ENCODE measurements around the gene F13B. TPM values are rescaled to one million over a fixed set of nuclear protein-coding genes. Genes with fewer than 3 reads are reported as not detected.

The F13B gene, protein sequence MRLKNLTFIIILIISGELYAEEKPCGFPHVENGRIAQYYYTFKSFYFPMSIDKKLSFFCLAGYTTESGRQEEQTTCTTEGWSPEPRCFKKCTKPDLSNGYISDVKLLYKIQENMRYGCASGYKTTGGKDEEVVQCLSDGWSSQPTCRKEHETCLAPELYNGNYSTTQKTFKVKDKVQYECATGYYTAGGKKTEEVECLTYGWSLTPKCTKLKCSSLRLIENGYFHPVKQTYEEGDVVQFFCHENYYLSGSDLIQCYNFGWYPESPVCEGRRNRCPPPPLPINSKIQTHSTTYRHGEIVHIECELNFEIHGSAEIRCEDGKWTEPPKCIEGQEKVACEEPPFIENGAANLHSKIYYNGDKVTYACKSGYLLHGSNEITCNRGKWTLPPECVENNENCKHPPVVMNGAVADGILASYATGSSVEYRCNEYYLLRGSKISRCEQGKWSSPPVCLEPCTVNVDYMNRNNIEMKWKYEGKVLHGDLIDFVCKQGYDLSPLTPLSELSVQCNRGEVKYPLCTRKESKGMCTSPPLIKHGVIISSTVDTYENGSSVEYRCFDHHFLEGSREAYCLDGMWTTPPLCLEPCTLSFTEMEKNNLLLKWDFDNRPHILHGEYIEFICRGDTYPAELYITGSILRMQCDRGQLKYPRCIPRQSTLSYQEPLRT
- not detected for total RNA-seq
- not detected for polyA plus RNA-seq (2013, experiment 1 of 2)
- not detected for polyA plus RNA-seq (2013, experiment 2 of 2)
- 0 to 0.18 (median 0) reads per million in 172 experiments for total RNA-seq

DNA sequence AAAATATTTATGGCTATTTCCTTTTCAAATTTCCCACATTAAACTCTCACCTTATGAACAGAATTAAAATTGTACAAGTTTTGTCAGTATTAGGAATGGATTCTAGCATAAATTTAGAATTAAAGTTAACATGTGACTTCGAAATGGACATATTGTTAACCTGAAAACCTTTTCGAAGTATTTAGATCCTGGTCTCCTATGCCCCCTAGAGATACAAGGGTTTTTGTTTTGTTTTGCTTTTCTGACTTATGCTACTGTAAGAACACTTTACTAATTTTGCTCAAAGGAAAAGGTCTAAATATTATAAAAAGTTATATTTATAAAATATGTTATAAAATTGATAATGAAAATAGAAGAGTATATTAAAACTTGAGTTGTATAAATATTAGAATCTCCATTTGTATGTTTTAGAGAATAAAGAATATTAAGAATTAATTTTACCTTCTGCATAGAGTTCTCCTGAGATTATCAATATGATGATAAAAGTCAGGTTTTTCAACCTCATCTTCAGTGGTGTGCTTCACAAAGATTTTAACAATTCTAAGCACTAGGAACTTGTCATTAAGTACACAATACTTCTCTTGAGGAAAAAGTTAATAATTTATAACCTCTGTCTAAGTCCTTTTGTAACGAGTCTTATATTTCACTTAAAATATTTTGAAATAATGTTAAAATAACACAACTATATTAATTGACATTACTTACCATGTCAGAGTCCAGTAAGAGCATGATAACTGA, at the start of gene F13B:
TSS of gene F13B (minus strand) at position 542 of the 738 bp plus-strand sequence. CDS start at position 505, 37 bp downstream.
- Mint-ChIP-seq H3K9me3 (peaks cover 4% of the 10 kb centered on the region), H3K27ac (no peak within 1 kb of the TSS), H3K4me1 (ENCODE audit: low read depth) (no peaks in the 10 kb centered on the region), H3K36me3 (ENCODE audit: low read depth) (no peaks in the 10 kb centered on the region), H3K27me3 (no peaks in the 10 kb centered on the region), H3K4me3 (no peak within 1 kb of the TSS)
- ChIA-PET CTCF (no interaction called here), POLR2A (no interaction called here)
- H3K27ac ChIP-seq (ENCODE audit: low read depth in 1 of 2, low read length in 2 of 2): no peak within 1 kb of the TSS
- H3K4me3 ChIP-seq (ENCODE audit: low read length): no peak within 1 kb of the TSS
- no peaks in the 10 kb centered on the region for H3K36me3 ChIP-seq (ENCODE audit: insufficient read depth, low read length)
- H3K4me1 ChIP-seq (ENCODE audit: insufficient read depth, low read length): no peaks in the 10 kb centered on the region
- ATAC-seq (ENCODE audit: poor library complexity) (no peak), DNase-seq (no peak)
- H3K27me3 ChIP-seq (ENCODE audit: control insufficient read depth in 1 of 2, insufficient read depth in 2 of 2, low read length in 2 of 2): peaks cover 0 to 5% of the 10 kb centered on the region in 2 experiments
- peaks cover 0 to 12% of the 10 kb centered on the region in 2 experiments for H3K9me3 ChIP-seq (ENCODE audit: control insufficient read depth in 1 of 2, insufficient read depth in 1 of 2, low read length in 2 of 2)
- intact Hi-C loops (cut with DNase I, micrococcal nuclease): no loop called here
- TF ChIP-seq, protein P1, sequence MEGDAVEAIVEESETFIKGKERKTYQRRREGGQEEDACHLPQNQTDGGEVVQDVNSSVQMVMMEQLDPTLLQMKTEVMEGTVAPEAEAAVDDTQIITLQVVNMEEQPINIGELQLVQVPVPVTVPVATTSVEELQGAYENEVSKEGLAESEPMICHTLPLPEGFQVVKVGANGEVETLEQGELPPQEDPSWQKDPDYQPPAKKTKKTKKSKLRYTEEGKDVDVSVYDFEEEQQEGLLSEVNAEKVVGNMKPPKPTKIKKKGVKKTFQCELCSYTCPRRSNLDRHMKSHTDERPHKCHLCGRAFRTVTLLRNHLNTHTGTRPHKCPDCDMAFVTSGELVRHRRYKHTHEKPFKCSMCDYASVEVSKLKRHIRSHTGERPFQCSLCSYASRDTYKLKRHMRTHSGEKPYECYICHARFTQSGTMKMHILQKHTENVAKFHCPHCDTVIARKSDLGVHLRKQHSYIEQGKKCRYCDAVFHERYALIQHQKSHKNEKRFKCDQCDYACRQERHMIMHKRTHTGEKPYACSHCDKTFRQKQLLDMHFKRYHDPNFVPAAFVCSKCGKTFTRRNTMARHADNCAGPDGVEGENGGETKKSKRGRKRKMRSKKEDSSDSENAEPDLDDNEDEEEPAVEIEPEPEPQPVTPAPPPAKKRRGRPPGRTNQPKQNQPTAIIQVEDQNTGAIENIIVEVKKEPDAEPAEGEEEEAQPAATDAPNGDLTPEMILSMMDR (IDR thresholded peaks at IDR 0.05): no peak

DNA sequence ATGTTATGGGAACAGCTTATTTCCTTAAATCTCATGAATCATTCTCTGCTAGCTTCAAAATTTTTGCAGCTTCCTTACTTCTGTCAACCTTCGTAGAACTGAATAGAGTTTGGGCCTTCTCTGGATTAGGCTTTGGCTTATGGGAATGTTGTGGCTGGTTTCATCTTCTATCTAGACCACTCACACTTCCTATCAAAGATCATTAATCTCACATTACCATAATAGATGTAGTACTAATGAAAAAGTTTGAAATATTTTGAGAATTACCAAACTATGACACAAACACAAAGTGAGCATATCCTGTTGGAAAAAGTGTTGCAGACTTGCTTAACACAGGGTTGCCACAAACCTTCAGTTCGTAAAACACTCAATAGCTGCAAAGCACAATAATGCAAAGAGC, 49.1 kb upstream of the F13B start:
- no peaks in the 10 kb centered on the region for H3K9me3 Mint-ChIP-seq
- no peaks in the 10 kb centered on the region for H3K4me1 Mint-ChIP-seq (ENCODE audit: low read depth)
- Histone ChIP-seq H3K4me3 (ENCODE audit: low read length) (no peak overlapping the region), H3K36me3 (ENCODE audit: insufficient read depth, low read length) (no peaks in the 10 kb centered on the region), H3K4me1 (ENCODE audit: insufficient read depth, low read length) (no peaks in the 10 kb centered on the region), H3K27ac (ENCODE audit: low read depth in 1 of 2, low read length in 2 of 2) (no peak overlapping the region), H3K27me3 (ENCODE audit: control insufficient read depth in 1 of 2, insufficient read depth in 2 of 2, low read length in 2 of 2) (no peaks in the 10 kb centered on the region), H3K9me3 (ENCODE audit: control insufficient read depth in 1 of 2, insufficient read depth in 1 of 2, low read length in 2 of 2) (no peaks in the 10 kb centered on the region)
- ATAC-seq (ENCODE audit: poor library complexity) (no peak), DNase-seq (no peak)
- H3K27me3 Mint-ChIP-seq: no peaks in the 10 kb centered on the region
- no peak overlapping the region for H3K27ac Mint-ChIP-seq
- TF ChIP-seq, protein P1 (IDR thresholded peaks at IDR 0.05): no peak
- H3K36me3 Mint-ChIP-seq (ENCODE audit: low read depth): no peaks in the 10 kb centered on the region
- no peak overlapping the region for H3K4me3 Mint-ChIP-seq
- ChIA-PET CTCF (interaction anchor here (0.6 kb wide), 1 partner anchor 1652 kb away, joined by 3 read pairs; no protein-coding TSS in a partner anchor), POLR2A (interaction anchor here (1.3 kb wide), 1 partner anchor 12 kb away, joined by 6 read pairs; no protein-coding TSS in a partner anchor)
- intact Hi-C loops (cut with DNase I, micrococcal nuclease): no loop called here

- no peaks in the 10 kb centered on the region for H3K27me3 ChIP-seq (ENCODE audit: control insufficient read depth in 1 of 2, insufficient read depth in 2 of 2, low read length in 2 of 2)
- intact Hi-C loops (cut with DNase I, micrococcal nuclease): no loop called here
- no peak overlapping the region for H3K27ac ChIP-seq (ENCODE audit: low read depth in 1 of 2, low read length in 2 of 2)
- H3K4me1 ChIP-seq (ENCODE audit: insufficient read depth, low read length): no peaks in the 10 kb centered on the region
- H3K4me1 Mint-ChIP-seq (ENCODE audit: low read depth): peaks cover 22% of the 10 kb centered on the region
- H3K9me3 ChIP-seq (ENCODE audit: control insufficient read depth in 1 of 2, insufficient read depth in 1 of 2, low read length in 2 of 2): no peaks in the 10 kb centered on the region
- no peaks in the 10 kb centered on the region for H3K36me3 Mint-ChIP-seq (ENCODE audit: low read depth)
- DNase-seq (no peak), ATAC-seq (ENCODE audit: poor library complexity) (no peak)
- no peak overlapping the region for H3K27ac Mint-ChIP-seq
- H3K4me3 Mint-ChIP-seq: no peak overlapping the region
- H3K4me3 ChIP-seq (ENCODE audit: low read length): no peak overlapping the region
- no peaks in the 10 kb centered on the region for H3K27me3 Mint-ChIP-seq
- TF ChIP-seq, protein P1 (IDR thresholded peaks at IDR 0.05): no peak
- POLR2A ChIA-PET: no interaction called here
- CTCF ChIA-PET: no interaction called here
- H3K9me3 Mint-ChIP-seq: no peaks in the 10 kb centered on the region
- no peaks in the 10 kb centered on the region for H3K36me3 ChIP-seq (ENCODE audit: insufficient read depth, low read length)
Measured at GRCh38 chr1:197106869-197107268, 39.8 kb upstream of the F13B start.

Measured in CD4-positive, alpha-beta T cell (primary cell).